Mesodermal cell (in vitro differentiated cells): Measurements from ENCODE around the gene GPC5.

ENCODE experiments used
- H3K27ac ChIP-seq: 2 replicates; pipeline ENCODE4 v1.7.0; 2013; ENCODE audit warnings: mild to moderate bottlenecking, low read depth, low read length, moderate library complexity; ENCODE audit not compliant: severe bottlenecking
- H3K36me3 ChIP-seq: 2 replicates; pipeline ENCODE4 v1.7.1; 2013; ENCODE audit warnings: mild to moderate bottlenecking, low read length, moderate library complexity; ENCODE audit not compliant: control insufficient read depth, insufficient read depth
- H3K4me1 ChIP-seq: one replicate; pipeline ENCODE4 v1.7.1; 2013; ENCODE audit warnings: mild to moderate bottlenecking, low read length; ENCODE audit not compliant: insufficient read depth, control insufficient read depth, poor library complexity, severe bottlenecking
- H3K4me3 ChIP-seq: 2 replicates; pipeline ENCODE4 v1.7.0; 2013; ENCODE audit warnings: low read length, control low read depth, mild to moderate bottlenecking; ENCODE audit not compliant: insufficient read depth, poor library complexity, severe bottlenecking; ENCODE audit errors: extremely low read depth
- H3K9me3 ChIP-seq: 2 replicates; pipeline ENCODE4 v1.7.1; 2013; ENCODE audit warnings: mild to moderate bottlenecking, low read length, moderate library complexity; ENCODE audit not compliant: control insufficient read depth
- WGBS, 2 experiments: methylation state at CpG; one replicate each; pipeline ENCODE4 v1.1.5; 2013; ENCODE audit warnings: missing lambda C conversion rate in 2 of 2; ENCODE audit not compliant: insufficient coverage in 2 of 2; 5-methylcytosine and 5-hydroxymethylcytosine counted together

The GPC5 gene

GRCh38 chr13:91621161-91621560 lies 222.7 kb downstream of the GPC5 start:
- WGBS, 2 experiments: 71 to 92% methylated on average over 2 of the region's 3 CpGs
- Histone ChIP-seq H3K4me1 (no peaks in the 10 kb centered on the region), H3K27ac (no peak overlapping the region), H3K4me3 (no peak overlapping the region), H3K36me3 (no peaks in the 10 kb centered on the region), H3K9me3 (no peaks in the 10 kb centered on the region)

DNA sequence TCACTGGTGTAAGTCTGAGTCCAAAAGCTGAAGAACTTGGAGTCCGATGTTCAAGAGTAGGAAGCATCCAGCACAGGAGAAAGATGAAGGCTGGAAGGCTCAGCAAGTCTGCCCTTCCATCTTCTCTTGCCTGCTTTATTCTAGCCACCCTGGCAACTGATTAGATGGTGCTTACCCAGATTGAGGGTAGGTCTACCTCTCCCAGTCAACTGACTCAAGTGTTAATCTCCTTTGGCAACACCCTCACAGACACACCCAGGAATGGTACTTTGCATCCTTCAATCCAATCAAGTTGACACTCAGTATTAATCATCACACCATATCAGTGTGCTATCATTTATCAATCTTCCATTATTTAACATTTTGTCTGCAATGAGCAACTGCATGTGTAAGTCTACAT lies 223.5 kb downstream of the GPC5 start:
- H3K9me3 ChIP-seq: no peaks in the 10 kb centered on the region
- no peak overlapping the region for H3K4me3 ChIP-seq
- whole genome bisulfite sequencing, 2 experiments: 70 to 100% methylated on average over 1 of the region's 1 CpG
- H3K27ac ChIP-seq: no peak overlapping the region
- H3K4me1 ChIP-seq: no peaks in the 10 kb centered on the region
- no peaks in the 10 kb centered on the region for H3K36me3 ChIP-seq

- 50 to 73% methylated on average over 1 to 2 of the region's 3 CpGs for WGBS, 2 experiments
- no peaks in the 10 kb centered on the region for H3K36me3 ChIP-seq
- H3K9me3 ChIP-seq: no peaks in the 10 kb centered on the region
- H3K27ac ChIP-seq: no peak overlapping the region
- H3K4me1 ChIP-seq: no peaks in the 10 kb centered on the region
- no peak overlapping the region for H3K4me3 ChIP-seq
These were observed 224.5 kb downstream of the GPC5 start for GRCh38 chr13:91622778-91623550.

DNA sequence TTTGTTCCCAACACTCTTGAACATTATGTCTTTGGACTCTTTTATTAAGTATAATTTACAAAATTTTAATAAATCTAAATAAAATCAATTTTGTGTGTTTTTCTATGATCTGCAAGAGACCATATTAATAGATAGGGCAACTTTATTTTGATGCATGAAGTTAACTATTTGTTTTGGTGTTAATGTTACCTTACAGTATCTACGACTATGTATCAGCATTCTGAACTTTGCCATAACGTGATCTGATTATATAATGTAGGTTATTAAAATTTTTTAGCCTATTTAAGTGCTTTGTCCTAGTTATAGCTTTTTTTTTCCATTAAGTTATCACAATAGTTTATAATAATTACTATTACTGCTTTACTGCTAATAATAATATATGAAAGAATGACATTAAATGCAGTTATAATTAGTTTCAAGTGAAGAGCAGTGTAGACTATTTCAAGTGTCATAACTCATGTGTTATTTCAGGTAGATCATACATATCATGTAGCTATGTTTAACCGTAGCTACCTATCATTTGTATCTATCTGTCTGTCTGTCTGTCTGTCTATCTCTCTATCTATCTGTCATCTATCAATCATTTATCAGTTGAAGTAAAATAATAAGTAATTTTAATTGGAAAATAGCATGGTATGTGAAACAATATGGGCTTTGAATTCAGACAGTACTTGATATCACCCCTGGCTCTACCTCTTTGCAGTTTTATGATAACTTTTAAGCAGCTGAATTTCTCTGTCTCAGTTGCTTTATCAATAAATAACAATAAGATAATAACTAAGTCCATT lies 229.7 kb downstream of the GPC5 start:
- H3K4me1 ChIP-seq: no peaks in the 10 kb centered on the region
- no peak overlapping the region for H3K27ac ChIP-seq
- H3K4me3 ChIP-seq: no peak overlapping the region
- no peaks in the 10 kb centered on the region for H3K36me3 ChIP-seq
- no CpG with 5 or more reads among the region's 3 CpGs for WGBS, 2 experiments
- H3K9me3 ChIP-seq: no peaks in the 10 kb centered on the region

DNA sequence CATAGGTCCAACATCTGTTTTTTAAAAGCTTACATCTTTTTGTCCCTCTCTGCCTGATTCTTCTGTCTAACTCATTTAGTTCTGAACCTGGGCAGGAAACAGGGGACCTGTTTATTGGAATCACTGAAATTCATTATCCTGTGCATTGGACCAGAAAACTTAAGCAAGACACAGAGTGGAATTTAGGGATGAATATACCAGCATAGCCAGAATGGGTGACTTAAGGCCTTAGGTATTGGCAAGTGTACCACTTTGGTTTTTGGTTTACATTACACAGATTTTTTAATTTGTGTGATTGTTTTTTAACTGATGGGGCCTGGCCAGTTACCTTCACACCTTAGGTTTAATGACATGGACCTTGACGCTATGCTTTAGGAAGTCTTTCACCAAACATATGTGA lies 232.5 kb downstream of the GPC5 start:
- Histone ChIP-seq H3K27ac (no peak overlapping the region), H3K9me3 (no peaks in the 10 kb centered on the region), H3K4me3 (no peak overlapping the region), H3K36me3 (no peaks in the 10 kb centered on the region), H3K4me1 (no peaks in the 10 kb centered on the region)
- WGBS, 2 experiments: no CpG with 5 or more reads among the region's 1 CpG

DNA sequence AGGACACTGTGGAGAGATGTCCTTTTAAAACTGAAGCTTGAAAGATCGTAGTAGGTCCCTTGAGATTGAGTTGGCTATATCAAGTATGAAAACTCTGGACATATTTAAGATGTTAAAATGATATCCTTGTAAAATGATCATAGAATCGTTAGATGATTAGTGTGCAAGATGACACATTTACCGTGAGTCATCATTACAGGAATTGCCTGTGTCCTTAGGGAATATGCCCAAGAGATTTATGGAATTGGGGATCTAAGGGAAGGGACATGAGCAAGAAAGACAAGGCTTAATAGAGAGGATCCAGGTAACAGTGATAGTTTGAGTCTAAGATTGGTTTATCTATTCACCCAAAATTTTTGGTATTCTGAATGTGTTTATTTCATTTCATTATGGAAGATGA lies 233.7 kb downstream of the GPC5 start:
- Histone ChIP-seq H3K4me1 (no peaks in the 10 kb centered on the region), H3K27ac (no peak overlapping the region), H3K36me3 (no peaks in the 10 kb centered on the region), H3K9me3 (no peaks in the 10 kb centered on the region), H3K4me3 (no peak overlapping the region)
- WGBS, 2 experiments: 86 to 91% methylated on average over 3 of the region's 3 CpGs

- Histone ChIP-seq H3K27ac (no peak overlapping the region), H3K9me3 (no peaks in the 10 kb centered on the region), H3K4me3 (no peak overlapping the region), H3K4me1 (no peaks in the 10 kb centered on the region), H3K36me3 (no peaks in the 10 kb centered on the region)
- 84 to 86% methylated on average over 2 to 3 of the region's 5 CpGs for WGBS, 2 experiments
These were observed 240.9 kb downstream of the GPC5 start for GRCh38 chr13:91639330-91639729.

DNA sequence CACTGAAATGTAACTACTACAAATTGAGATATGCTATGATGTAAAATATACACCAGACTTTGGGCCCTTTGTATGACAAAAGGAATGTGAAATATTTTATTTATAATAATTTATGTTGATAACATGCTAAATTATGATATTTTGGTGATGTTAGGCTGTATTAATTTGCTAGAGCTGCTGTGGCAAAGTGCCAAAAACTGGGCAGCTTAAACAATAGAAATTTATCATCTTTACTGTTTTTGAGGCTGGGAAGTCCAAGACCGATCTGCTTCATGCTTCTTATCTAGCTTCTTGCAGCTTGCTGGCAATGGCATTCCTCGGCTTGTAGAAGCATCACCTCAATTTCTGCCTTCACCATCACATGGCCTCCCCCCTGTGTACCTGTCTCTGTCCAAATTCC lies 245.0 kb downstream of the GPC5 start:
- WGBS, 2 experiments: 79 to 100% methylated on average over 2 of the region's 2 CpGs
- H3K4me1 ChIP-seq: no peaks in the 10 kb centered on the region

DNA sequence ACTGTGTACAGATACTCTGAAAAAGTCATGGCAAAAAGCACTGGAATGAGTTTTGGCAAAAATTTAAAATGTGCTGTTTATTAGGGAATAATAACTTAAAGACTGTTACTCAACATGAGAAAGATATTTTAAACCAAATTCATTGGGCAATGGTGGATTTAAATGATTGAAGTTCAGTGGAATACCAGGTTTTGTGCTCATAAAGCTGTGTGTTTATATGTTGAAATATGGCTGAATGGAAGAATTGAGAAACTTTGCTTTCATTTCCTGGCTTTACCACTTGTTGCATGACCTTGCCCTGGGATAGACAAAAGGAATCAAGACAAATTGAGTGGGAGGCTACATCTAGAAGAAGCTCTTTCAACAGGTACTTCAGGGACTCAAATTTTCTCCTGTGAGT lies 246.4 kb downstream of the GPC5 start:
- no peak overlapping the region for H3K4me3 ChIP-seq
- H3K36me3 ChIP-seq: no peaks in the 10 kb centered on the region
- H3K4me1 ChIP-seq: no peaks in the 10 kb centered on the region
- no peaks in the 10 kb centered on the region for H3K9me3 ChIP-seq
- no peak overlapping the region for H3K27ac ChIP-seq

More for the DNA sequence above, 245.0 kb downstream of the GPC5 start:
- Histone ChIP-seq H3K27ac (no peak overlapping the region), H3K9me3 (no peaks in the 10 kb centered on the region), H3K4me3 (no peak overlapping the region), H3K36me3 (no peaks in the 10 kb centered on the region)

- no peak overlapping the region for H3K4me3 ChIP-seq
- H3K4me1 ChIP-seq: no peaks in the 10 kb centered on the region
- H3K9me3 ChIP-seq: no peaks in the 10 kb centered on the region
- WGBS, 2 experiments: 0 to 73% methylated on average over 1 to 2 of the region's 3 CpGs
- H3K36me3 ChIP-seq: no peaks in the 10 kb centered on the region
- H3K27ac ChIP-seq: no peak overlapping the region
These were observed 249.1 kb downstream of the GPC5 start for GRCh38 chr13:91647361-91647990.

DNA sequence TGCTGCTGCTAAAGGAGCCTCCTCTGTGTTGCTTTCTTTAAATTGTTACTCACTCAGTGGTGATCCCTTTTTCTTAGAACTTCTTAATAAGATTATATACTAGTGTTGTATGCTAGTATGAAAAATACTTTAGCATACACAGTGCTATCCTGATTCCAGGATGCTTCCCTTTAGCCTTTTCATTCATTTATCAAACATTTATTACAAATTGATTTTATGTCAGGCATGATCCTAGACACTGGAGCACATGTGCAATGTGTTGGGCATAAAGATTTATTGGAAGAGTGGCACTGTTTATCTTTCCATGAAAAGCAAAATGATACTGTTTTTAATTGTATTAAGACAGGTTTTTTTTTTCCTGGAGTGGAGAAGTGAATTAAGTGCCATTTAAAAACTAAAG lies 249.6 kb downstream of the GPC5 start:
- H3K36me3 ChIP-seq: no peaks in the 10 kb centered on the region

More for the DNA sequence above, 249.6 kb downstream of the GPC5 start:
- no peak overlapping the region for H3K27ac ChIP-seq
- no peak overlapping the region for H3K4me3 ChIP-seq
- H3K9me3 ChIP-seq: no peaks in the 10 kb centered on the region
- no peaks in the 10 kb centered on the region for H3K4me1 ChIP-seq
